ENCODE measurements around the gene TRIM31.

The TRIM31 gene

DNA sequence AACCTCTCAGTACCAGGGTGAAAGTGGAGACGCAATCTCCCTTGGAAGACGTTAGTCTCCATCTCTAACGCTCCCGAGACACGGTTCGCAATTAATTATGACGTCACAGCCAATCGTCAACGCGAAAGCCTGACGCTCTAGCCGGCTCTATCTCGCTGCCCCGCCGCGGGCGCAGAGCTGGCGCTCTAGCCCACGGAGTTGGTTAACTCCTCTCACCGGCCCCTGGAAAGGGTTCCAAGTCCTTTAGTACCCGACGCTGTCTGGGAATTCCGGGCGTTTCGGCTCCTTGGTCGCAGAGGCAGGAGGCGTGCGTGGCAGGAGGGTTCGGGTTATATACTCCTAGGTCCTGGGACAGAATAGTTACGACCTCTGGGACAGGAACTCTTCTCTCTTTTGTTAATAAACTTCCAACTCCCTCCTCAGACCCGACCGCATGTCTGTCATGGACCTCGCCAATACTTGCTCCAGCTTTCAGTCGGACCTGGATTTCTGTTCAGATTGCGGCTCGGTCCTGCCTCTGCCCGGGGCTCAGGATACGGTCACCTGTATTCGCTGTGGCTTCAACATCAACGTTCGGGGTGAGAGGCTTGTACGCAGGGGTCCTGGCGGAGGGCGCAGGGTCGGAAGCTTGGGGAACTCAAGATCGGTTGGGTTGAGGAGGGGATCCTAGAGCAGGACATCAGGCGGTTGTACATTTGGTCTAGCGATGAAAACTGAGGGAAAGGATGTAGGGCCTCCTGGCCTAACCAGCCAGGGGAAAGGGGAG, 51.6 kb downstream of the TRIM31 start, which contains the start of gene POLR1H:
POLR1H (plus strand) TSS at position 174 of the 766 bp plus-strand sequence; CDS start at position 434, 260 bp downstream.
- Mint-ChIP-seq H3K9me3 (no peaks in the 10 kb centered on the region), H3K27ac (peak within 1 kb of the TSS; percentile 97), H3K4me3 (peak within 1 kb of the TSS; percentile 98), H3K4me1 (peaks cover 47% of the 10 kb centered on the region), H3K27me3 (no peaks in the 10 kb centered on the region), H3K36me3 (peaks cover 21% of the 10 kb centered on the region)

- no peaks in the 10 kb centered on the region for H3K9me3 Mint-ChIP-seq
- peak overlapping the region; percentile 98 for H3K4me3 Mint-ChIP-seq
- H3K36me3 Mint-ChIP-seq: peaks cover 21% of the 10 kb centered on the region
- H3K4me1 Mint-ChIP-seq: peaks cover 41% of the 10 kb centered on the region
- H3K27me3 Mint-ChIP-seq: no peaks in the 10 kb centered on the region
- peak overlapping the region; percentile 97 for H3K27ac Mint-ChIP-seq
Measured at GRCh38 chr6:30060606-30061091, 52.2 kb downstream of the TRIM31 start.

DNA sequence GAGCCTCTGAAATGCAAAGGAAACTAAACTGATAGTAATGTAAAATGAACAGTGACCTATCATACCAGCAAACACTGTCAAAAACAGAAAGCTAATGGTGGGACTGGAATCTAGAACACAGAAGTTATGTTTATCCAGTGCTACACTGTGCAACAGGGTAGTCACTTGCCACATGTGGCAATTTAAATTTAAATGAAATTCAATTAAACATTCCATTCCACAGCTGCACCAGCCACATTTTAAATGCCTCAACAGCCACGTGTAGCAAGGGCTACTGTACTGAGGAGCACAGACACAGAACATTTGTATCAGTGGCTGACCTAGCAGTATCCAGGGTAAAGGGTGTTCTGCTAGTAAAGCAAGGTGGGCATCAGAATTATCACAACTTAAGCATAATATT, 57.4 kb downstream of the TRIM31 start:
- no peaks in the 10 kb centered on the region for H3K9me3 Mint-ChIP-seq
- H3K27me3 Mint-ChIP-seq: no peaks in the 10 kb centered on the region
- H3K27ac Mint-ChIP-seq: no peak overlapping the region
- H3K36me3 Mint-ChIP-seq: peaks cover 14% of the 10 kb centered on the region
- peaks cover 18% of the 10 kb centered on the region for H3K4me1 Mint-ChIP-seq
- no peak overlapping the region for H3K4me3 Mint-ChIP-seq

DNA sequence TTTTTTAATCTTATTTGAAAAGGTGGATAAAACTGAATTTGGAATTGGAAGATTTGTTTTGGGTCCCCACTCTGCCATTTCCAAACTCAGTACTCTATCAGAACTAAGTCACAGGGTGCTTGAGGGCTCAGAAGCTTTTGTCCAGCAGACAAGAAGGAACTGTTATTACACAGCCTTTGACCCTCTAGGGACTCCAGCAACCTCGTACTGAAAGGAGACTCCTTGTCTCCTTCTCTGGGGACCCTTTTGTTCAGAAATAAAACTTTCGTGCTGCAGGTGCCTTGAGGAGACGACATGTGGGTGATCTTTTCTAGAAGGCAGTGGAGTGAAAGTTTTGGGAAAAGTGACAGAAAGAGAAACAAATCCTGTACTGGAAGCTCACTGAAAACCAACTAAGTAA, 59.2 kb downstream of the TRIM31 start:
- H3K4me3 Mint-ChIP-seq: no peak overlapping the region

More for the DNA sequence above, 59.2 kb downstream of the TRIM31 start:
- Mint-ChIP-seq H3K27ac (no peak overlapping the region), H3K36me3 (peaks cover 14% of the 10 kb centered on the region), H3K9me3 (no peaks in the 10 kb centered on the region), H3K4me1 (peaks cover 8% of the 10 kb centered on the region), H3K27me3 (no peaks in the 10 kb centered on the region)

All from activated naive CD4-positive, alpha-beta T cell treated with anti-CD3 and anti-CD28 coated beads, Interleukin-2, amount 50 U/mL, for 24 hours (primary cell).